ENCODE measurements around the gene TBPL1. TPM values are rescaled to one million over a fixed set of nuclear protein-coding genes. Genes with fewer than 3 reads are reported as not detected.

The TBPL1 gene
- total RNA-seq, 1 donor from 2014 or later = 29.3 TPM

DNA sequence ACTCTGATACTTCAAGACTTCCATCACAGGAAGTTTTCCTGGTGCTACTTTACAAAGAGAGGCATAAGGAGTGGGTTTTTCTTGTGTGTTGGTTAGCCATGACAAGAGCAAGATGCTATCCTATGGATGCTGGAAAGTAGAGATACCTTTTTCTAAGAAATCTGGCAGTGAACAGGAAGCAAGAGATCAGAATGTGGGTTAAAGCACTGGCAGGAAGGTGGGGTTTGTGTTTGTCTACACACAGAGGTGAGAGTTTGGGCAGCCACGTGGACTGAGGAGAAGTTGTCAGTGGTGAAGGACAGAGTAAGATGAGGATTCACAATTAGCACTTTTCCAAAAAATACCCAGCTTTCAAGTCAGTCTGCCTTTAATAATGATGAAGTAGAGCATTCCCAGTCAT lies 81.5 kb downstream of the TBPL1 start:
- FAIRE-seq = no peak
- no peak for DNase-seq (ENCODE audit: low spot score in 2 of 2)

DNA sequence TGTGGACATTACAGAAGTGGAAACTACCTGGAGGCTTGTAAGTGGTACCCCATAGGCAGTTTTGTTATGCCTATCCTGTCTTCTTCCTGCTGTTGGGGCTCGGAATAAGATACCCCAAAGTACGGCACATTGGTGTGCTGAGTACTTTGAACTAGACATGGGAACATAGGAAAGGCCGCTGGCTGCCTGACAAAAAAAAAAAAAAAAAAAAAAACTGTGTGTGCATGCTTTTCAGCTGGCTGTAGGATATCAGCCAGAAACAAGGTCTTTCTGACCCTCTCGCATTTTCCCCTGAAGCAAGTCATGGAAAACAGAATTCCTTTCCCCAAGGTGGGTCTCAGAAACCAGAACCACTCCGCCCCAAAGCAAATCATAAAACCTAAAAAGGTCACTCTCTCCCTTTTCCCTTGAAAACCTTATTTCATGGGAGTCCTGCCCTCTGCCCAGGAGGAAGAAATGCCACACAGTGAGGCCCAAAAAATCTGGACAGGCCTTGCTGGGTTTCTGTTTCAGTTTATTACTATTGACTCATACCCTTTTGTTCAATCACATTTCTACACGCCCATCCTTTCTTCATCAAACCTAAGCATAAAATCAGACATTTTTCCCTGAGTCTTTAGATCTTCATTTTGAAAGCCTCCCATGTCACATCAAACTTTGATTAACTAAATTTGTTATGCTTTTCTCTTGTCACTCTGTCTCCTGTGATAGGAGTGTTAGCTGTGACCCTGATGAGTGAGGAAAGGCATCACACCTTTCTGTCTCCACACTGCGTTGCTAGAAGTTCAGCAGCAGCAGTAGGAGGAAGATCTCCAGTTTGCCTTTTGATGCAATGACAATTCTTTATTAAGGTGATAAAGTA lies 82.2 kb downstream of the TBPL1 start:
- DNase-seq (ENCODE audit: low spot score in 2 of 2) (no peak), FAIRE-seq (no peak)

DNA sequence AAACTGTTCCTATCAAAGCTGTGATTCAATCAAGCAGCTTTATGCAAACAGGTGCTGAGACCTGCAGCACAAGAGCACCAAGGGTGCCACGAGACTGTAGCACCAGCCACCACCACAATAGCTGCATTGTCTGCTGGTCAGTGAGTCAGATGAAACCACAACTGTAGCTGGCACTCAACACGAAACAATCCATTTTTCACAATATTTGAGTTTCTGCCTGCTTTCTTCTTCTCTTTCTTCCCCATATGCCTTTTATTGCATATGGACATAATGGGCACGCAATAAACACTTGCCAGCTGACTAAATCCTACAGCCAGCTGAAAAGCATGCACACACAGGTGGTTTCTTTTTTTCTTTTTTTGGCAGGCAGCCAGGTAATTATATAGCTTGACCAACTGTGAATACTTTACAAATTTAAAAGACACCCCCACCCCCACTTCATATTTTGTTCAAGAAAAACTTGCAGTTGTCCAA lies 82.8 kb downstream of the TBPL1 start:
- FAIRE-seq (no peak), DNase-seq (ENCODE audit: low spot score in 2 of 2) (peak in 1 of 2 donors; percentile 14)

DNA sequence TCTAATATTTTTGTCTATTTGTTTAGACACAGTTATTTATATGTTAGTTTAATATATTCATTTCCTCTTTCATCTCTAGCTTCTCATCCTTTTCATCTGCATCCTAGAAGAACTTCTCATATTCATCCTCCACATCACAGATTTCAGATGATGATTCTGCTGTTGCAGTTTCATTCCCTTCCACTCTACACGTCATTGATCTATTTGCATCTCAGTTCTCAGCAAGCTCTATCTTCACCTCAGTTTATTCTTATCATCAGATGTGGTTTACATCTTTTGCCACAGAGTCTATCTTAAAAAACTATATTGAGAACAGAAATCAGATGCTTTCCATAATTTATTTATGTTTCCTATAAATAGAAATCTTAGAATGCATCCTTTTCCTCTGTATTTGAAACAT lies 86.1 kb downstream of the TBPL1 start:
- DNase-seq (ENCODE audit: low spot score in 2 of 2) (no peak), FAIRE-seq (no peak)

Small RNAs within 50 kb of the gene (small RNA-seq; reads per million reads assigned to genes)
- gene AL449363.1 = not detected

Other genes starting within 250 kb of the TBPL1 start
- gene TCF21, start 64.1 kb upstream of the TBPL1 start, total RNA-seq = not detected
- gene SLC2A12, start 99.4 kb downstream of the TBPL1 start, total RNA-seq = 4.1 TPM

Data from frontal cortex (tissue), 4 donors.